HFF-Myc (cell line): Measurements from ENCODE around the gene GLS.

Experiments used
- DNase-seq: peaks from one replicate; pipeline ENCODE4 v3.0.0-alpha.2; 2011; ENCODE audit warnings: low read depth; ENCODE audit errors: extremely low read depth
- H3K4me3 ChIP-seq: replicated peaks from 2 replicates; pipeline ENCODE4 v1.5.1; 2011; ENCODE audit warnings: low read depth, mild to moderate bottlenecking, control low read depth, low read length
- TF ChIP-seq, protein P1 (sequence below): IDR thresholded peaks from 2 replicates; pipeline ENCODE4 v1.5.1; 2012; ENCODE audit warnings: mild to moderate bottlenecking, low read depth, low read length, control low read depth; ENCODE audit errors: missing control alignments

GLS gene

DNA sequence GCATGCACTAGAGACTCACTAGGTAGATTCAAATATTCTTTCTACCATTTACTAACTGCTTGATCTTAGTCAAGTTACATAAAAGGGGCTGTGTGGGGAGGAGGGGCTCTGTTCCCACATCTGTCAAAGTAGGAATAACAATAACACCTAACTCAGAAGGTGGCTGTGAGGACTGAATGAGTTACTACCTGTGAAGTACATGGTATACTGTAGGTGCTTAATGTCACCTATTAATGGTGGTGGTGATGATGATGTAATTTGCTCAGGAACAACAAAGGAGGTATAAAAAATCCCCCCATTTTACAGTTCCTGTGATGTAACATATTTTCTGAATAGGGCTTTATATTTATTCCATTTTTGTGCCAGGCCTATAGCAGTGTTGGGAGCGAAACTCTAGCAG lies 92.6 kb downstream of the GLS start:
- no peak overlapping the region for H3K4me3 ChIP-seq
- DNase-seq = no peak
- TF ChIP-seq, protein P1, sequence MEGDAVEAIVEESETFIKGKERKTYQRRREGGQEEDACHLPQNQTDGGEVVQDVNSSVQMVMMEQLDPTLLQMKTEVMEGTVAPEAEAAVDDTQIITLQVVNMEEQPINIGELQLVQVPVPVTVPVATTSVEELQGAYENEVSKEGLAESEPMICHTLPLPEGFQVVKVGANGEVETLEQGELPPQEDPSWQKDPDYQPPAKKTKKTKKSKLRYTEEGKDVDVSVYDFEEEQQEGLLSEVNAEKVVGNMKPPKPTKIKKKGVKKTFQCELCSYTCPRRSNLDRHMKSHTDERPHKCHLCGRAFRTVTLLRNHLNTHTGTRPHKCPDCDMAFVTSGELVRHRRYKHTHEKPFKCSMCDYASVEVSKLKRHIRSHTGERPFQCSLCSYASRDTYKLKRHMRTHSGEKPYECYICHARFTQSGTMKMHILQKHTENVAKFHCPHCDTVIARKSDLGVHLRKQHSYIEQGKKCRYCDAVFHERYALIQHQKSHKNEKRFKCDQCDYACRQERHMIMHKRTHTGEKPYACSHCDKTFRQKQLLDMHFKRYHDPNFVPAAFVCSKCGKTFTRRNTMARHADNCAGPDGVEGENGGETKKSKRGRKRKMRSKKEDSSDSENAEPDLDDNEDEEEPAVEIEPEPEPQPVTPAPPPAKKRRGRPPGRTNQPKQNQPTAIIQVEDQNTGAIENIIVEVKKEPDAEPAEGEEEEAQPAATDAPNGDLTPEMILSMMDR = no peak

DNA sequence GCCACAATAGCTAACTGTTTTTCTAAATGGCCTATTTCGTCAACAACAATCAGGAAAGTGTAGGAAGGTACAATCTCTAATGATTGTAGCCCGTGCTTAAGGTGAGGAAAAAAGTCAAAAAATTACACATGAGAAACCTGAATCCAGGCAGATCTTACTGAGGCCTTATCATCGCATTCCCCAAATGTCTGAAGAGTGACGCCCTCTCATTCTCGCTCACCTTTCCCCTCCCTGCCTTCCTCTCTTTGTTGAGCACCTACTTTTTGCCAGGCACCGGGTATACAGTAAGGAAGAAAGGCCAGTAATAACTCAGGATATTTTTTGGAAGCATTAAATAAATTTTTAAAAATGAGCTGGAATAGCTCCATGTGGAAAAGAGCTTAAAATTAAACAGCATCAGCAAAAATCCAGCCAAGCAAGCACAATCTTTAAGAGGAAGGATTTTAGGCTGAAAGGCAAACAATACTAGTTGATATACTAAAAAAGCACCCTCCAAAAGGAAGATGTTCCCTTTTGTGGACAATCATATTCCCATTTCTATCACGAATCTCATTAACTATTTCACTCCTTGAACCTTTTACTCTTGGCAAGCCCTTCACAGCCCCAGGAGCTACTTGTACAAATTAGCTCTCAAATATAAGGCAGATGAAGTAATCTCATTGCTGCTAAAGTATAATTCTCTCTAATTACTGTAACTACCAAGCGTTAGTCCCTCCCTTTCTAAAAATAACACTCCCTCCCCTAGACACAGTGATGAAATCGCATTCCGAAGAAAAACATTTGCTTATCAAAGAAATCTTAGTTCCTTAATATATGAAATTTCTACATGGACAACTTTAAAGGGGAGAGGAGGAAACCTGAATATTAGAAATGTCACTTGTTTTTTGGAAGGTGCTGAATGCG lies 93.4 kb downstream of the GLS start:
- TF ChIP-seq, protein P1 = no peak
- no peak for DNase-seq
- no peak overlapping the region for H3K4me3 ChIP-seq

DNA sequence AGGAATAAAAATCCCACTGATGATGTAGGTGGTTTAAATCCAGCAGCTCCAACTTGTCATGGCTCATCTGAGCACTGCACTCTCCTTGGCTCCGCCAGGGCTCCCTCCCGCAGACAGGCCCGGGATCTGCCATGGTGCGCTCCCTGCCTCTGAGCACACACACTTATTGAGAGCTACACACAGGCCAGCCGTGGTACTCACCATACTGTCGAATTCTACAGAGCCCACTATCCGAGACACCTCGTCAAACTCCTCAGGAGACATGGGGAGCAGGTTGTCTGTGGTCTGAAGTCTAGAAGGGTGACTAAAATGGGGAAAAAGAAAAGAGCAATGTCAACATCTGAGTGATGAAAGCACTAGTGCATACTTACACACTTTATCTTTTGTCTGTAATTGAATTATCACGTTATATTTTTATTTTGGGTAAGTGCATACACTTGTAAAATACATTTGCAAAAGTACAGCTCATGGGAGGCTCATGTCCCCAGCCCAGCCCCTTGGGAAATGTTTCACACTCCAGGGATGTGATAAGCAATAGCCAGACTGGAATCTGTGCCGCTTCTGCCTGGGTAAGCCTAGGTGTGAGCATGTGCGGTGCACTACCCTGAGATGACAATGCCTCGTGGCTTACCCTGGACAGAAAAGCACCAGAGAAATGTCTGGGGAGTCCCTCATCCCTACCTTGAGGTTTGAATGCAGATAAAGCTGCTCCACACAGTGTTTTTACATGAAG lies 94.2 kb downstream of the GLS start:
- DNase-seq = no peak
- no peak overlapping the region for H3K4me3 ChIP-seq
- TF ChIP-seq, protein P1 = no peak

DNA sequence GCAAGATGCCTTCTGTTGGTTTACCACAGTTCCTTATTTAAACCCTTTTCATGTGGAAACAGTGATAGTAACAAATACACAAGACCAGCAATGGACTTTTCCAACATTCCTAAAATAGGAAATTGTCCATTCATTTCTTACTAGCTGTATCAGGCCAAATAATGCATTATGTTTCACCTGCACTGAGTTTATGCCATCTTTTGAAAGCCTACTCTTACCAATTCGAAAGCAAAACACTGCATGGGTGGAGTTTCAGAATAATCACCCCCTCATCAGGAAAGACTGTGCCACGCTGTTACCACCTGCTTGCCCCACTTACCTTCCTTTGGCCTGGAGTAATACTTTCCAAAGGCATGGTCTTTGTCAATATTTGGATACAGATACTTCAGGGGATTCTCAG lies 95.9 kb downstream of the GLS start:
- TF ChIP-seq, protein P1 = no peak
- no peak for DNase-seq
- no peak overlapping the region for H3K4me3 ChIP-seq

DNA sequence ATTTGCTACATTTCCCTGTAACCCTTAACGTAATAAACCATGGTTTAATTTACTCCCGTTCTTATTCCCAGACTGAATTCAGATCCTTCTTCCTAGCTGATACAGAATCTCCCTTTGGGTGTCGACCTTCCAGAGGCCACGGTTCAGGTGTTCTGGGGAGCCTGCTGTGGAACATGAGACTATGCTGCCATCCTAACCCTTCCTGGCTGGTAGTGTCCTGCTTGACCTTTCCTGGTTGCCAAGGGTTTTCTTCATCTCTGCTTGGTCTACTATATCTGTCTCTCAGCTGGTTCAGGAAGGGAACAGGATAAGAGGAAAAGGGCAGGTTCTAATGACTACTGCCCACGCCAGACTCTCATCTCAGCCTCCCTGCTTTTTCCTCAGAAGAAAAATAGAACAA lies 96.9 kb downstream of the GLS start:
- DNase-seq = no peak
- TF ChIP-seq, protein P1 = no peak
- no peak overlapping the region for H3K4me3 ChIP-seq

DNA sequence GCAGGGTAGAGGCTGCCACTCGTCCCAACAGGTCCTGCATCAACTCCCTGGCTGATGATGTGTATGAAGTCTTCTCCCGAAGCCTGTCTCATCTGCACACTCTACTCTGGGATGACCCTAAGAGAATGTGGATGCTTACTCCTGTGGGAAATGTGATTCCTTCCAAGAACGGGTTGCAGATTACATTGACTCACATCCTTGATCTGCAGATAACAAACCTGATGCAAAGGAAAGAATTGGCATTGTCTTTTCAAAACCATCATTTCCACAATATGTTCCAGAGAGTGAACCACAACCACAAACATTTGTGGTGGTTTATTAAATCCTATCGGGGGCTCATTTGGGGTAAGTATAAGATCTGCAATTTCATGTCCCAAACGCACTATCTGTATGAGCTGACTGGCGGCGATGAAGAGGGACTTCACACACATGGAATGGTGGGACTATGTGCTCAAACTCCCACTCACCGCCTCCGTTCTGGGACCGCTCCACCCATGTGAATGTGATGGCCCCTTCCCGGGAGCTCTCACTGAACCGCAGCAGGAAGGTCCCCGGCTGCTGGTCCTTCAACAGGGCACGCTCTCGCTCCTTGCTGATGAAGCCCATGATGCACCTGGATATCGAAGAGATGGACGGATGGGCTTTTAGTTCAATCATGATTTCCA lies 97.9 kb downstream of the GLS start:
- peak; percentile 30 for DNase-seq
- TF ChIP-seq, protein P1 = no peak
- no peak overlapping the region for H3K4me3 ChIP-seq
